GM13976 (cell line): ENCODE results near the gene KCNJ11.

Experiments used
- DNase-seq: peaks from one replicate; pipeline ENCODE4 v3.0.0; 2012; ENCODE audit warnings: low spot score
- CTCF ChIP-seq: IDR thresholded peaks from 2 replicates; pipeline ENCODE4 v1.5.1; 2012; ENCODE audit warnings: borderline replicate concordance, mild to moderate bottlenecking; ENCODE audit not compliant: insufficient read depth; ENCODE audit errors: extremely low read depth, missing control alignments, control extremely low read depth
- in situ Hi-C: fragments of 300-500 bp; cut with MboI; formaldehyde crosslinking; loops from one replicate; pipeline ENCODE4 v1.12.0; 2022; ENCODE audit warnings: low sequenced_read_pairs, mixed read lengths, inconsistent platforms; ENCODE audit not compliant: unreplicated experiment

Gene KCNJ11

DNA sequence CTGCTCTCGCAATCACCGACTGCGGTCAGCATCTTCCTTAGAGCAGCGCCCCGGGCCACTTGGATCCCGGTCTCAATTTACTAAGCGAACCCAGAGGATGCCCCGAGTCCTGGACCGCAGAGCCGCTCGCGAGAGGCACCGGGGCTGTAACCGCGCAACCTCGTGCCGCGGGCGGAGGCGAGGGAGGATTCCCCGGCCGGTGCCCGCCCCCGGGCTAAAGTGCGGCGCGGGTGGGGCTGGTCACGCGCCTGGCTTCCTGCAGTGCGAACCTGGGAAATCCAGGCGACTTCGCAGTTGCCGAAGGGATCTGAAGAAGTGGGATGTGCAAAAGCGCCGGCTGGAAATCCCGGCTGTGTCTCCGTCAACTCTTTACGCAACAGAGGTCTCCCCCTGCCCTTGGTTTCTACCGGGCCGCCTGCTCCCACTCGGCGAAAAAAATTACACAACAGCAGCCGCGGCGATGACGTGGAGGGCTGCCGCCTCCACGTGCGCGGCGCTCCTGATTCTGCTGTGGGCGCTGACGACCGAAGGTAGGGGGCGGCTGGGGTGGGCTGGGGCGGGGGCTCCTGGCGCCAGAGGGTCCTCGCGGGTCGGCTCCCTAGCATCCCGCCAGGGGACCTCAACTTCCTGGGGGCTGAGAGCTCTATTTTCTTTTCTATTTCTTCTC, 36.8 kb downstream of the KCNJ11 start, which contains the start of gene NCR3LG1:
Gene NCR3LG1, plus strand, starts transcription at position 291 of the 667 bp plus-strand sequence. Its CDS starts 170 bp downstream, at position 461.
- no peak for TF ChIP-seq CTCF
- in situ Hi-C loops, result loop anchor here (25.0 kb wide), 1 partner anchor 114 kb away; no protein-coding TSS in a partner anchor

DNA sequence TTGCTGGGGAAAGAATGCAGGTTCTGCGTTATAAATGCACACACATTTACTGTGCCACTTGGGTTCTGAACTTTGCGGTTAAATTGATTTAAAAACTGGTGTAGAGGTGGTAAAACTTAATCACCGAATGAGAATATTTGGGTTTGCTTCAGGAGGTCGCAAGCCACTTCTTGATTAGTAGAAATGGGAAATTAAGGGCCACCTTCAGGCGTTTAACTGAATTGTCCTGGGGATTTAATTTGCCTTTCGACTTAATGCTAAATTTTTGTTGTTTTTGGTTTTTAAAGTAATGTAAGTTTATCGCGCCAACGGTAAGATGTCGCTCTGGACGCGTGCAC, 37.3 kb downstream of the KCNJ11 start:
- in situ Hi-C loops, result loop anchor here (25.0 kb wide), 1 partner anchor 114 kb away; no protein-coding TSS in a partner anchor
- TF ChIP-seq CTCF, result no peak
- no peak for DNase-seq

More for the DNA sequence above, 36.8 kb downstream of the KCNJ11 start, which contains the start of gene NCR3LG1:
- DNase-seq, result peak; percentile 66

DNA sequence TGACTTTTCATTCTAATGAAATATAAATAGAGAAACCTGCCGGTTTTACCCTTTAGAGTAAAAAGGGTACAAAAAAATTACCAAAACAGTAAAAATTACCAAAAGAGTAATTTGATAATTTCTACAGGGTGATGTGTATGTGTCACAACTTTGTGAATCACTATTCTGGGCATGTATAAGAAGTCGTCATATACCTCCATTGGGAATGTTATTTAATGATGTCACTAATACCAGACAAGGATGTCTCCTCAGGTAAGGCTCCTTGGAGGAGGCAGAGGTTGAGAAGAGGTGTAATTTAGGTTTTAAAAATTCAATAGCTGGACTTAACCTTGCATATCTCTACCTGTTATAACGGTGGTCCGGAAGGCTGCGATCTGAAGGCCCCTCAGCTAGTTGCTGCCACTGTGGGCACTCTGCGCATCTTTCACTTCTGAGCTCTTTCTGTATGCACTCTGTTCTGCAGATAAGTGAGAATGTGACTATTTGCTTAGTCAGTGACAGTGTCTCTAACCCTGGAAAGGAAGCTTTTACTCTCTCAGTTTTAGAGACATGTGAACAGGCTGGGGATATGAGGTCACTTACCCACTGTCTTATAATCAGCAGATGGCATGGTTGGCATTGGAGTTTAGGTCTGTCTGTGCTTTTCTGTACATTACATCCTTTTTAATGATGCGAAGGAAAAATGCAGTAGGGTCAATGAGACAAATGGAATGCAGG, 37.8 kb downstream of the KCNJ11 start:
- no peak for TF ChIP-seq CTCF
- in situ Hi-C loops, result loop anchor here (25.0 kb wide), 1 partner anchor 113 kb away; no protein-coding TSS in a partner anchor
- DNase-seq, result no peak

DNA sequence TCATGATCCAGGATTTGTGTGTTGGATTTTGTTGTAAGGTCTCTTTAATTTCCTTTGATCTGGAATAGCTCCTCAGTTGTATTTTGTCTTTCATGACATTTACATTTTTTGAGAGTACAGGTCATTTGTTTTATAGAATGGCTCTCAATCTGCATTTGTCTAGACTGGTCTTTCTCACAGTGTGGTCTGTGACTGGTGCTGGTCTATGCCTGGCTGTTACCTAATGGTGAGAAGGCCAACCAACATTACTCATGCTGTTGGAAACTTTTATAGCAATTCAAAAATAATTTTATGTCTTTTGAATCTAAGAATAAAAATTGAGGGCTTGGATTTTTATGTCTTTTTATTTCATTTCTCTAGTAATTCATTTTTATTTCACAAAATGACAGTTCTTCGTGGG, 40.8 kb downstream of the KCNJ11 start:
- no peak for TF ChIP-seq CTCF
- no peak for DNase-seq
- in situ Hi-C loops, result no loop called here

- peak; percentile 24 for DNase-seq
- no peak for TF ChIP-seq CTCF
- in situ Hi-C loops, result no loop called here
Measured at GRCh38 chr11:17343907-17344306, 44.6 kb downstream of the KCNJ11 start.

DNA sequence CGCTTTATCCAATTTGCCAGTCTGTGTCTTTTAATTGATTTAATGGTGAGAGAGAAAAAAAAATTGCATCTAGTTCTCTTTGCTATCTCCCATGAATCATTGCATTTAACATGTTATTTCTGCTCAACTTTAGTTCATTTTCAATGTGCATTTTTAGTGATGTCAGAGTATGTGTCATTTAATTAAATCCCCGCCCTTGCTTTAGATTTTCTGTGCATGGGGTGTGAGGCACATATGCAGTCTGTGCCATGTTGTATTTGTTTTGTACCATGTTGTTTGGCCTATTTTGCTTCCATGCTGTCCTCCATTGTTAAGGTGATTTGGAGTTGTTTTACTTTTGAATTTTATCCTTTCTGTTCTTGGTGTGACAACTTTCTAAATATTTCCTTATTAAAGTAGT, 45.2 kb downstream of the KCNJ11 start:
- no peak for DNase-seq
- TF ChIP-seq CTCF, result no peak
- in situ Hi-C loops, result no loop called here
